ENCODE data around the gene TSPAN15.

DNA sequence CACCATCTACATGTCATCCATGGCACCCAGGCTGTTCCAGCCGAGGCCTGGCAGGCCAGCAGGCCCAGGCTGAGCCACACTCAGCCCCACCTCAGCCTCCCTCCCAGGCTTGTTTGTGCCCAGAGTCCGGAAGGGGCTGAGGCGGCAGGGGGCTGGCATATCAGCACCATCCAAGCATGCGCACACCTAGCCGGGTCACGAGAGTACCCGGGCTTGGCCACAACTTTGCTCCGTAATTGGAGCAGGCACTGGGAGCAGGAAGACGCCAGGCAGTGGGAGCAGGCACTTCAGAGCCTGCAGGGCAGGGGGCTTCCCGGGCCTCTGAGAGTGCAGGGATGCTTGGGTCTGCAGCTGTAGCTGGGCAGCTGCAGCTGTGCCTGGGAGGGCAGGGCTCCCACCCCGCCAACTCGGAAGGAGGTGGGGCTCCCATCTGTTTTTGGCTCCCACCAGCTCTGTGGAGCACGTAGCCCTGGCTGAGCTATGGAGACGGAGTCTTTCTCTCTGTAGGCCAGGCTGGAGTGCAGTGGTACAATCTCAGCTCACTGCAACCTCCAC, 15.2 kb upstream of the TSPAN15 start:
- TF ChIP-seq CTCF (IDR thresholded peaks at IDR 0.05), result no peak
- no peak for TF ChIP-seq EP300 (IDR thresholded peaks at IDR 0.05; ENCODE audit: low read depth)
